HepG2 (cell line): ENCODE results near the gene B4GALT5. TPM values are rescaled to one million over a fixed set of nuclear protein-coding genes. Genes with fewer than 3 reads are reported as not detected.

ENCODE experiments used
- AHR ChIP-seq: IDR thresholded peaks from 2 replicates; pipeline ENCODE4 v1.6.1; 2018; ENCODE audit warnings: missing genetic modification reagents, missing compliant biosample characterization
- FOXC1 ChIP-seq: sonication (generic); formaldehyde crosslinking; IDR thresholded peaks from 2 replicates; pipeline ENCODE4 v1.8.0; 2022; ENCODE audit warnings: mild to moderate bottlenecking, missing genetic modification reagents, borderline replicate concordance
- FOXP1 ChIP-seq, 2 experiments: fragments of 450-650 bp in 1 of 2; IDR thresholded peaks; 2 replicates each; pipeline ENCODE4 v1.6.1; 2017 to 2018; ENCODE audit warnings: antibody characterized with exemption in 1 of 2
- GABPB1 ChIP-seq: IDR thresholded peaks from 2 replicates; pipeline ENCODE4 v1.6.1; 2016; ENCODE audit warnings: mild to moderate bottlenecking, missing genetic modification reagents, moderate library complexity, missing compliant biosample characterization
- HMG20B ChIP-seq: conservative IDR thresholded peaks from 2 replicates; pipeline ENCODE4 v1.6.1; 2016; ENCODE audit warnings: missing genetic modification reagents, missing compliant biosample characterization
- JUND ChIP-seq: sonication (generic); formaldehyde crosslinking; IDR thresholded peaks from 2 replicates; pipeline ENCODE4 v1.8.0; 2022; ENCODE audit warnings: mild to moderate bottlenecking, missing genetic modification reagents
- MIER2 ChIP-seq: IDR thresholded peaks from 2 replicates; pipeline ENCODE4 v1.6.1; 2016; ENCODE audit warnings: missing biosample characterization, missing genetic modification reagents
- MLLT10 ChIP-seq: sonication (generic); formaldehyde crosslinking; IDR thresholded peaks from 2 replicates; pipeline ENCODE4 v1.4.0; 2020; ENCODE audit warnings: missing genetic modification reagents
- MZF1 ChIP-seq: sonication (generic); formaldehyde crosslinking; IDR thresholded peaks from 2 replicates; pipeline ENCODE4 v1.8.1; 2023; ENCODE audit warnings: mild to moderate bottlenecking, missing genetic modification reagents, borderline replicate concordance
- NFKB2 ChIP-seq: sonication (generic); formaldehyde crosslinking; IDR thresholded peaks from 2 replicates; pipeline ENCODE4 v1.4.0; 2020; ENCODE audit warnings: missing genetic modification reagents, borderline replicate concordance
- POLR2G ChIP-seq: fragments of 200-400 bp; formaldehyde crosslinking; IDR thresholded peaks from 2 replicates; pipeline ENCODE4 v1.6.1; 2018; ENCODE audit warnings: mild to moderate bottlenecking, low read depth, low read length, moderate library complexity
- SMAD1 ChIP-seq: sonication (generic); formaldehyde crosslinking; IDR thresholded peaks from 2 replicates; pipeline ENCODE4 v1.4.0; 2020; ENCODE audit warnings: missing genetic modification reagents, low read depth, mild to moderate bottlenecking, borderline replicate concordance
- SNAI1 ChIP-seq: sonication (generic); formaldehyde crosslinking; IDR thresholded peaks from 2 replicates; pipeline ENCODE4 v1.5.0; 2020; ENCODE audit warnings: mild to moderate bottlenecking, missing genetic modification reagents, borderline replicate concordance
- ZC3H13 ChIP-seq: sonication (generic); formaldehyde crosslinking; IDR thresholded peaks from 2 replicates; pipeline ENCODE4 v1.8.1; 2023; ENCODE audit warnings: mild to moderate bottlenecking, missing genetic modification reagents, moderate library complexity
- ZFY ChIP-seq: sonication (generic); formaldehyde crosslinking; IDR thresholded peaks from 2 replicates; pipeline ENCODE4 v1.4.0; 2020; ENCODE audit warnings: missing genetic modification reagents
- ZNF44 ChIP-seq: sonication (generic); formaldehyde crosslinking; IDR thresholded peaks from 2 replicates; pipeline ENCODE4 v1.5.1; 2020; ENCODE audit warnings: mild to moderate bottlenecking, missing genetic modification reagents
- ZNF468 ChIP-seq: sonication (generic); formaldehyde crosslinking; IDR thresholded peaks from 2 replicates; pipeline ENCODE4 v1.8.0; 2022; ENCODE audit warnings: mild to moderate bottlenecking, moderate library complexity, missing genetic modification reagents
- ZNF768 ChIP-seq: sonication (generic); formaldehyde crosslinking; IDR thresholded peaks from 2 replicates; pipeline ENCODE4 v1.4.0; 2020; ENCODE audit warnings: missing genetic modification reagents
- ZNF782 ChIP-seq: sonication (generic); formaldehyde crosslinking; IDR thresholded peaks from 2 replicates; pipeline ENCODE4 v1.4.0; 2020; ENCODE audit warnings: missing genetic modification reagents, mild to moderate bottlenecking, borderline replicate concordance
- ZNF816 ChIP-seq: sonication (generic); formaldehyde crosslinking; IDR thresholded peaks from 2 replicates; pipeline ENCODE4 v1.8.0; 2022; ENCODE audit warnings: missing genetic modification reagents, mild to moderate bottlenecking, borderline replicate concordance
- ZSCAN25 ChIP-seq: sonication (generic); formaldehyde crosslinking; IDR thresholded peaks from 2 replicates; pipeline ENCODE4 v1.8.0; 2022; ENCODE audit warnings: mild to moderate bottlenecking, missing genetic modification reagents
- polyA plus RNA-seq, 8 experiments: library from polyadenylated mRNA; depleted of rRNA in 3 of 8; stranded (reverse) in 7 of 8; unstranded in 1 of 8; fragments of >200 nt; fragmentation: Illumina TruSeq in 4 of 8; extraction: Trizol in 4 of 8; gene quantifications; 2 replicates each; pipeline versions ENCODE4 v1.2.1 to v1.2.3, GENCODE V29; 2011 to 2016; ENCODE audit warnings: low read depth in 4 of 8, missing spikeins in 1 of 8, mixed read lengths in 1 of 8; ENCODE audit not compliant: insufficient read depth in 1 of 8
- total RNA-seq, 5 experiments: library from RNA; depleted of rRNA; stranded (reverse); fragments of >200 nt; fragmentation: Illumina TruSeq; extraction: Trizol; gene quantifications; 2 replicates each; pipeline ENCODE4 v1.2.3, GENCODE V29; 2016; ENCODE audit warnings: low read depth in 1 of 5
- TF ChIP-seq, protein P1 (sequence below): sonication (generic); formaldehyde crosslinking; IDR thresholded peaks from 2 replicates; pipeline ENCODE4 v1.5.0; 2020; ENCODE audit warnings: mild to moderate bottlenecking, missing genetic modification reagents, borderline replicate concordance
- TF ChIP-seq, protein P2 (sequence below): sonication (generic); formaldehyde crosslinking; IDR thresholded peaks from 2 replicates; pipeline ENCODE4 v1.9.0; 2021; ENCODE audit warnings: missing genetic modification reagents, mild to moderate bottlenecking, borderline replicate concordance

The B4GALT5 gene
- total and polyA plus RNA-seq, 2 of the 13 experiments (the other 11 are each of a cell fraction or from before 2014, with no cell fraction given), result 27.3 to 30.9 TPM

DNA sequence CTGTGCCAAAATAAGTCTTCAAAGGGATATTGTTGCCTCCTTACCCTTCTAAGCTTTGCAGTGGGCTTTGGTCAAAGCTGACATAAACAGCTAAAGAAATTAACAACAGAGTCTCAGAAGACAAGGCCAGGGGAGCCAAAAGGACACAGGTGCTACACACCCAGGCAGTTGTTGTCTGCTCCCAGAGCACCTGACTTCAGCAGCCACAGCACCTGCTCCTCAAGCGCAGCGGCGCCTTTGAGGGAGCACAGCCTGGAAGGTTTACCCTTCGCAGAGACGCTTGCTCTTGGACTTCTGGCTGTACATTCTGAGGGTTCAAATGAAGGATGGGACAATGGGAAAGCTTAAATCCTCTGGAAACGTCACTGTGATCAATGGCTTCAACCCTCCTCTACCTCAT, 16.6 kb downstream of the B4GALT5 start (continued):
- TF ChIP-seq, protein P1, sequence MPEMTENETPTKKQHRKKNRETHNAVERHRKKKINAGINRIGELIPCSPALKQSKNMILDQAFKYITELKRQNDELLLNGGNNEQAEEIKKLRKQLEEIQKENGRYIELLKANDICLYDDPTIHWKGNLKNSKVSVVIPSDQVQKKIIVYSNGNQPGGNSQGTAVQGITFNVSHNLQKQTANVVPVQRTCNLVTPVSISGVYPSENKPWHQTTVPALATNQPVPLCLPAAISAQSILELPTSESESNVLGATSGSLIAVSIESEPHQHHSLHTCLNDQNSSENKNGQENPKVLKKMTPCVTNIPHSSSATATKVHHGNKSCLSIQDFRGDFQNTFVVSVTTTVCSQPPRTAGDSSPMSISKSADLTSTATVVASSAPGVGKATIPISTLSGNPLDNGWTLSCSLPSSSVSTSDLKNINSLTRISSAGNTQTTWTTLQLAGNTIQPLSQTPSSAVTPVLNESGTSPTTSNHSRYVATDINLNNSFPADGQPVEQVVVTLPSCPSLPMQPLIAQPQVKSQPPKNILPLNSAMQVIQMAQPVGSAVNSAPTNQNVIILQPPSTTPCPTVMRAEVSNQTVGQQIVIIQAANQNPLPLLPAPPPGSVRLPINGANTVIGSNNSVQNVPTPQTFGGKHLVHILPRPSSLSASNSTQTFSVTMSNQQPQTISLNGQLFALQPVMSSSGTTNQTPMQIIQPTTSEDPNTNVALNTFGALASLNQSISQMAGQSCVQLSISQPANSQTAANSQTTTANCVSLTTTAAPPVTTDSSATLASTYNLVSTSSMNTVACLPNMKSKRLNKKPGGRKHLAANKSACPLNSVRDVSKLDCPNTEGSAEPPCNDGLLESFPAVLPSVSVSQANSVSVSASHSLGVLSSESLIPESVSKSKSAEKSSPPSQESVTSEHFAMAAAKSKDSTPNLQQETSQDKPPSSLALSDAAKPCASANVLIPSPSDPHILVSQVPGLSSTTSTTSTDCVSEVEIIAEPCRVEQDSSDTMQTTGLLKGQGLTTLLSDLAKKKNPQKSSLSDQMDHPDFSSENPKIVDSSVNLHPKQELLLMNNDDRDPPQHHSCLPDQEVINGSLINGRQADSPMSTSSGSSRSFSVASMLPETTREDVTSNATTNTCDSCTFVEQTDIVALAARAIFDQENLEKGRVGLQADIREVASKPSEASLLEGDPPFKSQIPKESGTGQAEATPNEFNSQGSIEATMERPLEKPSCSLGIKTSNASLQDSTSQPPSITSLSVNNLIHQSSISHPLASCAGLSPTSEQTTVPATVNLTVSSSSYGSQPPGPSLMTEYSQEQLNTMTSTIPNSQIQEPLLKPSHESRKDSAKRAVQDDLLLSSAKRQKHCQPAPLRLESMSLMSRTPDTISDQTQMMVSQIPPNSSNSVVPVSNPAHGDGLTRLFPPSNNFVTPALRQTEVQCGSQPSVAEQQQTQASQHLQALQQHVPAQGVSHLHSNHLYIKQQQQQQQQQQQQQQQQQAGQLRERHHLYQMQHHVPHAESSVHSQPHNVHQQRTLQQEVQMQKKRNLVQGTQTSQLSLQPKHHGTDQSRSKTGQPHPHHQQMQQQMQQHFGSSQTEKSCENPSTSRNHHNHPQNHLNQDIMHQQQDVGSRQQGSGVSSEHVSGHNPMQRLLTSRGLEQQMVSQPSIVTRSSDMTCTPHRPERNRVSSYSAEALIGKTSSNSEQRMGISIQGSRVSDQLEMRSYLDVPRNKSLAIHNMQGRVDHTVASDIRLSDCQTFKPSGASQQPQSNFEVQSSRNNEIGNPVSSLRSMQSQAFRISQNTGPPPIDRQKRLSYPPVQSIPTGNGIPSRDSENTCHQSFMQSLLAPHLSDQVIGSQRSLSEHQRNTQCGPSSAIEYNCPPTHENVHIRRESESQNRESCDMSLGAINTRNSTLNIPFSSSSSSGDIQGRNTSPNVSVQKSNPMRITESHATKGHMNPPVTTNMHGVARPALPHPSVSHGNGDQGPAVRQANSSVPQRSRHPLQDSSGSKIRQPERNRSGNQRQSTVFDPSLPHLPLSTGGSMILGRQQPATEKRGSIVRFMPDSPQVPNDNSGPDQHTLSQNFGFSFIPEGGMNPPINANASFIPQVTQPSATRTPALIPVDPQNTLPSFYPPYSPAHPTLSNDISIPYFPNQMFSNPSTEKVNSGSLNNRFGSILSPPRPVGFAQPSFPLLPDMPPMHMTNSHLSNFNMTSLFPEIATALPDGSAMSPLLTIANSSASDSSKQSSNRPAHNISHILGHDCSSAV (CRISPR knock-in tag), result no peak
- TF ChIP-seq JUND (CRISPR knock-in tag) (no peak), POLR2G (no peak), ZNF816 (no peak), ZC3H13 (CRISPR knock-in tag) (no peak), ZNF782 (0 out of 2 replicates have a peak, but pooled peaks have one; percentile 28), GABPB1 (CRISPR knock-in tag) (peak; percentile 15; the same call in 1 of the 2 replicates), MIER2 (no peak), ZNF768 (CRISPR knock-in tag) (peak; percentile 49; the same call in 1 of the 2 replicates), ZNF44 (CRISPR knock-in tag) (no peak), MLLT10 (no peak), SMAD1 (CRISPR knock-in tag) (no peak), ZNF468 (no peak), NFKB2 (CRISPR knock-in tag) (peak; percentile 46; the same call in 1 of the 2 replicates), MZF1 (CRISPR knock-in tag) (no peak), AHR (CRISPR knock-in tag) (0 out of 2 replicates have a peak, but pooled peaks have one; percentile 37), ZFY (CRISPR knock-in tag) (0 out of 2 replicates have a peak, but pooled peaks have one; percentile 13), FOXC1 (CRISPR knock-in tag) (no peak), FOXP1 (IDR thresholded peaks at IDR 0.05) (no peak), FOXP1 (CRISPR knock-in tag; IDR thresholded peaks at IDR 0.05) (no peak), HMG20B (CRISPR knock-in tag) (no peak), ZSCAN25 (CRISPR knock-in tag) (no peak), SNAI1 (CRISPR knock-in tag) (0 out of 2 replicates have a peak, but pooled peaks have one; percentile 41)
- TF ChIP-seq, protein P2, sequence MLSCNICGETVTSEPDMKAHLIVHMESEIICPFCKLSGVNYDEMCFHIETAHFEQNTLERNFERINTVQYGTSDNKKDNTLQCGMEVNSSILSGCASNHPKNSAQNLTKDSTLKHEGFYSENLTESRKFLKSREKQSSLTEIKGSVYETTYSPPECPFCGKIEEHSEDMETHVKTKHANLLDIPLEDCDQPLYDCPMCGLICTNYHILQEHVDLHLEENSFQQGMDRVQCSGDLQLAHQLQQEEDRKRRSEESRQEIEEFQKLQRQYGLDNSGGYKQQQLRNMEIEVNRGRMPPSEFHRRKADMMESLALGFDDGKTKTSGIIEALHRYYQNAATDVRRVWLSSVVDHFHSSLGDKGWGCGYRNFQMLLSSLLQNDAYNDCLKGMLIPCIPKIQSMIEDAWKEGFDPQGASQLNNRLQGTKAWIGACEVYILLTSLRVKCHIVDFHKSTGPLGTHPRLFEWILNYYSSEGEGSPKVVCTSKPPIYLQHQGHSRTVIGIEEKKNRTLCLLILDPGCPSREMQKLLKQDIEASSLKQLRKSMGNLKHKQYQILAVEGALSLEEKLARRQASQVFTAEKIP (CRISPR knock-in tag), result no peak
